Measurements from ENCODE around the gene AKAP12.

- TF ChIP-seq ZNF331 (CRISPR knock-in tag; IDR thresholded peaks at IDR 0.05; ENCODE audit: low read depth) (no peak), CTCF (conservative IDR thresholded peaks at IDR 0.05; ENCODE audit: low read depth in 2 of 2) (no peak; a peak in 1 of 4 replicates), EZH2phosphoT487 (IDR thresholded peaks at IDR 0.05; ENCODE audit: unreplicated experiment) (no peak), POLR2AphosphoS5 (IDR thresholded peaks at IDR 0.05; ENCODE audit: low read depth) (no peak)
Measured at GRCh38 chr6:151276112-151276740, 36.5 kb downstream of the AKAP12 start.

Data from GM23338 (cell line).